Measurements from ENCODE around the gene ULK4.
"Not testable (repeated sequence)": the region's sequence is repeated elsewhere in the genome, so short reads cannot be mapped to it uniquely, and the experiment has no call there.

ULK4 gene

DNA sequence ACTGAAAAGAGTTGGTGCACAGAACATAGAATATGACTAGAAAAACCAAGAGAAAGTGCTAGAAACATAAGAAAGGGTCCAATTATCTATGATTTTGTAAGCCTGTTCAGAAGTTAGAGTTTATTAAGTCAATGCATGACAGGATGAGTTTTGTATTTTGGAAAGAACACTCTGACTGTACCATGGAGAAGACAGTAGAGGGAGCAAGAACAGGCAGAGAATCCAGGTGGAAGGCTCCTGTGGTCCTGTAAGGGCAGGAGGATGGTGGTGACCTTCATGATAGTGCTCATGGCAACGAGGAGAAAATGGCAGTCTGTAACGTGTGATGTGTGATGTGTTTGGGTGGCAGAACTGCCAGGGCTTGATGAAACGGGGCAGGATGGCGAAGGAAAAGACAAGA lies 513.5 kb downstream of the ULK4 start:
- TF ChIP-seq, protein P1, sequence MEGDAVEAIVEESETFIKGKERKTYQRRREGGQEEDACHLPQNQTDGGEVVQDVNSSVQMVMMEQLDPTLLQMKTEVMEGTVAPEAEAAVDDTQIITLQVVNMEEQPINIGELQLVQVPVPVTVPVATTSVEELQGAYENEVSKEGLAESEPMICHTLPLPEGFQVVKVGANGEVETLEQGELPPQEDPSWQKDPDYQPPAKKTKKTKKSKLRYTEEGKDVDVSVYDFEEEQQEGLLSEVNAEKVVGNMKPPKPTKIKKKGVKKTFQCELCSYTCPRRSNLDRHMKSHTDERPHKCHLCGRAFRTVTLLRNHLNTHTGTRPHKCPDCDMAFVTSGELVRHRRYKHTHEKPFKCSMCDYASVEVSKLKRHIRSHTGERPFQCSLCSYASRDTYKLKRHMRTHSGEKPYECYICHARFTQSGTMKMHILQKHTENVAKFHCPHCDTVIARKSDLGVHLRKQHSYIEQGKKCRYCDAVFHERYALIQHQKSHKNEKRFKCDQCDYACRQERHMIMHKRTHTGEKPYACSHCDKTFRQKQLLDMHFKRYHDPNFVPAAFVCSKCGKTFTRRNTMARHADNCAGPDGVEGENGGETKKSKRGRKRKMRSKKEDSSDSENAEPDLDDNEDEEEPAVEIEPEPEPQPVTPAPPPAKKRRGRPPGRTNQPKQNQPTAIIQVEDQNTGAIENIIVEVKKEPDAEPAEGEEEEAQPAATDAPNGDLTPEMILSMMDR (IDR thresholded peaks at IDR 0.05; ENCODE audit: borderline replicate concordance, control extremely low read depth, extremely low read depth, insufficient read depth, missing control alignments), result no peak
- in situ Hi-C loops (cut with MboI; ENCODE audit: low sequenced_read_pairs, unreplicated experiment), result no loop called here
- no peak for DNase-seq (ENCODE audit: low spot score)

DNA sequence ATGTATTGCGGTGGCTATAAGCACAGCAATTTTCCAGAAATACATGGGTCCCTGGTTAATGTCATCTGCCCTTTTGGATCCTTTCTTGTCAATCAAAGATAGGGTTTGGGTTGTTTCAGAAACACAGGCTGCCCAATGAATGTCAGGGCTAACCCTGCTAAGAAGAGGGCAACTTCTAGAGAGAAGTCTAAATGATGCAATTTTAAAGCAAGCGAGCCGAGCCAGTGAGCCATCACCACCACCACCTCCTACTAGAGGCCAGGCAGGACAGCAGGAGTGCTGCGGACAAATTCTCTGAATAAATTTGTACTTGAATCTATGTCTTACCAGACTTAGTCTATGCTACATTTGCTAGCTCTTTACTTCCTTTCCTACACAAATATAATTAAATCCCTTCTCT lies 514.2 kb downstream of the ULK4 start:
- in situ Hi-C loops (cut with MboI; ENCODE audit: low sequenced_read_pairs, unreplicated experiment), result no loop called here
- TF ChIP-seq, protein P1 (IDR thresholded peaks at IDR 0.05; ENCODE audit: borderline replicate concordance, control extremely low read depth, extremely low read depth, insufficient read depth, missing control alignments), result no peak
- DNase-seq (ENCODE audit: low spot score), result no peak

DNA sequence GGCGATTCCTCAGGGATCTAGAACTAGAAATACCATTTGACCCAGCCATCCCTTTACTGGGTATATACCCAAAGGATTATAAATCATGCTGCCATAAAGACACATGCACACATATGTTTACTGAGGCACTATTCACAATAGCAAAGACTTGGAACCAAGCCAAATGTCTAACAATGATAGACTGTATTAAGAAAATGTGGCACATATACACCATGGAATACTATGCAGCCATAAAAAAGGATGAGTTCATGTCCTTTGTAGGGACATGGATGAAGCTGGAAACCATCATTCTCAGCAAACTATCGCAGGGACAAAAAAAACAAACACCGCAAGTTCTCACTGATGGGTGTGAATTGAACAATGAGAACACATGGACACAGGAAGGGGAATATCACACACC lies 515.6 kb downstream of the ULK4 start:
- in situ Hi-C loops (cut with MboI; ENCODE audit: low sequenced_read_pairs, unreplicated experiment); DNase-seq (ENCODE audit: low spot score): not testable (repeated sequence)

DNA sequence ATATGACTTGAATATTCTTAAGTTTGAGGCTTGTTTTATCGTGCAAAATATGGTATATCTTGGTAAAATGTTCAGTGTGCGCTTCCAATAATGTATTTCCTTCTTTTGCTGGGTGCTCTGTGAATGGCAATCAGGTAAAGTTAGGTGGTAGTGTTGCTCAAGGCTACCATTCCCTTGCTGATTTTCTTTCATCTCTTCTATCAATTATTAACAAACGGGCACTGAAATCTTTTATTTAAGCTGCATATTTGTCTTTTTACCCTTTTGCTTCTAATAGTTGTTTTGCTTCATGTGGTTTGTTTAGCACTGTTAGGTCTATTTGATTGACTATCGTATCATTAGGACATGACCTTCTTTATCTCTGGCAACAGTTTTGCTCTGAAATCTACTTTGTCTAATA lies 520.3 kb downstream of the ULK4 start:
- in situ Hi-C loops (cut with MboI; ENCODE audit: low sequenced_read_pairs, unreplicated experiment), result no loop called here
- no peak for DNase-seq (ENCODE audit: low spot score)
- TF ChIP-seq, protein P1 (IDR thresholded peaks at IDR 0.05; ENCODE audit: borderline replicate concordance, control extremely low read depth, extremely low read depth, insufficient read depth, missing control alignments), result no peak

DNA sequence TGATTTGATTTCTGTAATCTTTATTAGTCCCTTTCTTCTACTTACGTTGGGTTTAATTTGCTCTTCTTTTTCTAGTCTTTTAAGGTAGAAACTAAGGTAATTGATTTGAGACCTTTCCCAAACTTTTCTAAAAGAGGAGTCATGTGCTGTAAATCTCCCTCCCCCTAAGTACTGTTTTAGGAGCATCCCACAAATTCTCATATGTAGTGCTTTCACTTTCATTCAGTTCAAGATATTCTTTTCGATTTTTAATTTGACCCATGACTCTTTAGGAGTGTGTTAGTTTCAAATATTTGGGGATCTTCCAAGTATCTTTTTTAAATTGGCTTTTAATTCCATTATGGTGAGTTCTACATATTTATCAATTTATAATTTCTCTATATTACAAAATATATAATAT lies 520.8 kb downstream of the ULK4 start:
- DNase-seq (ENCODE audit: low spot score), result no peak
- in situ Hi-C loops (cut with MboI; ENCODE audit: low sequenced_read_pairs, unreplicated experiment), result no loop called here
- TF ChIP-seq, protein P1 (IDR thresholded peaks at IDR 0.05; ENCODE audit: borderline replicate concordance, control extremely low read depth, extremely low read depth, insufficient read depth, missing control alignments), result no peak

DNA sequence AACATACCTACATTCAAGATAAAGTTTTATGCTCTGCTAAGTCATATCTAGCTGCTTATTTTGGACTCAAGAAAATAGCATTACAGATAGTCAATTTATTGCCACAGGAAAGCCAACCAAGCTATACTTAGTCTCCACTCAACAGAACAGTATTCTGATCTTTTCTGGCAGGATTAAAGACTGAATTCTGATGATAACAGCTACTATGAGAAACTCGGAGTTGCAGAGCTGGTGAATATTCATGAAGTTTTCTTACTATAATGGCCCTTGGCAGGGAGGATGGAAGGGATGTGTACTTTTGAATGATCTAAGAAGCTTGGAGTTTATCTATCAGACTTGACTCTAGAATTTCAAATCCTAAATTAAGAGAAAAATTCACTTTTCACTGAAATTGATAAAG lies 524.9 kb downstream of the ULK4 start:
- TF ChIP-seq, protein P1 (IDR thresholded peaks at IDR 0.05; ENCODE audit: borderline replicate concordance, control extremely low read depth, extremely low read depth, insufficient read depth, missing control alignments), result no peak
- in situ Hi-C loops (cut with MboI; ENCODE audit: low sequenced_read_pairs, unreplicated experiment), result no loop called here
- DNase-seq (ENCODE audit: low spot score), result no peak

DNA sequence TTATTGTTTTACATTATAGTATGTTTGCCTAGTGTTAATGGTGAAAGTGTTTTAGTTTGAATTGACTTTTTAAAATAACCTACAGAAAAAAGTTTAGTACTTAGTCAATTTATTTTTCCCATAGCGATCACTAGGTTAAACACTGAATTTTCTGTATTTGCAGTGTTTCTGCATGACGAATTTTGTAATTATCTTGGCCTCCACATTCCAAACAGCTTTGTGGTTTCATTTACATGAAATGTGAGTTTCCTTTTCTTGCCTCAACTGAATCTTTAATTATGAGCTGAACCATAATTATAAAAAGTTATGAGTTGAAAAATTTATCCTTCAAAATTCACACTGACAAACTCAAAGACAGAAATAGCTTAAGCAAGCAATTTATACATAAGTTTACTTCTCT lies 527.1 kb downstream of the ULK4 start:
- in situ Hi-C loops (cut with MboI; ENCODE audit: low sequenced_read_pairs, unreplicated experiment), result no loop called here
- no peak for DNase-seq (ENCODE audit: low spot score)
- TF ChIP-seq, protein P1 (IDR thresholded peaks at IDR 0.05; ENCODE audit: borderline replicate concordance, control extremely low read depth, extremely low read depth, insufficient read depth, missing control alignments), result no peak

Measured in GM13976 (cell line).